Fibroblast of pulmonary artery (primary cell): Measurements from ENCODE around the gene OR10H4.

Source experiments
- DNase-seq: peaks from one replicate; pipeline ENCODE4 v3.0.0-alpha.2; 2010; ENCODE audit warnings: low read depth
- H3K4me3 ChIP-seq: replicated peaks from 2 replicates; pipeline ENCODE4 v1.5.1; 2011; ENCODE audit warnings: low read depth, mild to moderate bottlenecking, control low read depth, low read length, moderate library complexity
- CTCF ChIP-seq: IDR thresholded peaks from 2 replicates; pipeline ENCODE4 v1.5.1; 2011; ENCODE audit warnings: mild to moderate bottlenecking, control low read depth, low read length, inconsistent platforms; ENCODE audit errors: missing control alignments

OR10H4 gene

GRCh38 chr19:15913384-15913783, 35.4 kb upstream of the OR10H4 start:
- no peak for DNase-seq
- no peak overlapping the region for H3K4me3 ChIP-seq
- TF ChIP-seq CTCF, result no peak

- no peak for DNase-seq
- no peak overlapping the region for H3K4me3 ChIP-seq
- no peak for TF ChIP-seq CTCF
Observed at GRCh38 chr19:15913830-15914229, 35.0 kb upstream of the OR10H4 start.

- H3K4me3 ChIP-seq, result no peak overlapping the region
- no peak for TF ChIP-seq CTCF
- DNase-seq, result no peak
Observed at GRCh38 chr19:15915109-15915508, 33.7 kb upstream of the OR10H4 start.

GRCh38 chr19:15919243-15919642, 29.6 kb upstream of the OR10H4 start:
- H3K4me3 ChIP-seq, result no peak overlapping the region
- DNase-seq, result no peak
- no peak for TF ChIP-seq CTCF

- TF ChIP-seq CTCF, result no peak
- no peak for DNase-seq
- no peak overlapping the region for H3K4me3 ChIP-seq
Observed at GRCh38 chr19:15922021-15922420, 26.8 kb upstream of the OR10H4 start.

- DNase-seq, result no peak
- TF ChIP-seq CTCF, result no peak
- no peak overlapping the region for H3K4me3 ChIP-seq
Observed at GRCh38 chr19:15923702-15924101, 25.1 kb upstream of the OR10H4 start.

- no peak for TF ChIP-seq CTCF
- DNase-seq, result no peak
- H3K4me3 ChIP-seq, result no peak overlapping the region
Observed at GRCh38 chr19:15926484-15926883, 22.3 kb upstream of the OR10H4 start.
